OCI-LY3 (cell line): ENCODE results near the gene CST7.

Experiments
- EZH2phosphoT487 ChIP-seq: fragments of 200-600 bp; shearing (Covaris generic); IDR thresholded peaks from 2 replicates; pipeline ENCODE4 v1.6.1; 2018; ENCODE audit warnings: antibody characterized with exemption, mixed run types, low read depth
- TF ChIP-seq, protein P1 (sequence below): fragments of 200-600, 300-600 bp; sonication (generic); IDR thresholded peaks from 2 replicates; pipeline ENCODE4 v1.5.1; 2014; ENCODE audit warnings: antibody characterized with exemption, low read length, low read depth

DNA sequence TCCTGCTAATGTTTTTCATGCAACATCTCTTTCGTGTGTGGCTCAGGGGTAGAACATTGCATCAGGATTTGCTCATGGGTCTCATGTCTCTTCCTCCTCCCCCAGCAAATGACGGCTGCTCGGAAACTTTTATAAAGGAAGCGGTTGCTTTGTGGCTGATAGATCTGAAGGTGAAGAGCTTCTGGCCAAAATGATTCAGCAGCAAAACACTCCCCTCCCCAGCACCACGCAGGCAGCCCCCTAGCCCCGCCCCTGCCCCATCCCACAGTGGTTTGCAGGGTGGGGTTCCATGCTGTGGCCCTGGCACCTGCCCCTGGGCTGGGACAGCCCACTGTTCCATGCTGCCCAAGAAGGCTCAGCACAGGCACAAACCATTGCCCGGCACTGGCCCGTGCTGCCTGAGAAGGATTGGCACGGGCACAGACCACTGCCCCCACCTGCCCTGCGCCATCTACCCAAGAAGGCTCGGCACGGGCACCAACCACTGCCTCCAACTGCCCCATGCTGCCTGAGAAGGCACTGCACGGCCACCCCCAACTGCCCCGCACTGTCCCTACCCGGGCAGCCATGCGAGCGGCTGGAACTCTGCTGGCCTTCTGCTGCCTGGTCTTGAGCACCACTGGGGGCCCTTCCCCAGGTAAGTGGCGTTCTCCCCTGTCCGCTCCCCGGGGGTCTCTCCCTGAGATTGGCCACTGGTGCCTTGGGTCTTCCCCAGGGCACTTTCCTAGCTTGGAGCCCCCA lies at the start of gene CST7:
- TF ChIP-seq, protein P1, sequence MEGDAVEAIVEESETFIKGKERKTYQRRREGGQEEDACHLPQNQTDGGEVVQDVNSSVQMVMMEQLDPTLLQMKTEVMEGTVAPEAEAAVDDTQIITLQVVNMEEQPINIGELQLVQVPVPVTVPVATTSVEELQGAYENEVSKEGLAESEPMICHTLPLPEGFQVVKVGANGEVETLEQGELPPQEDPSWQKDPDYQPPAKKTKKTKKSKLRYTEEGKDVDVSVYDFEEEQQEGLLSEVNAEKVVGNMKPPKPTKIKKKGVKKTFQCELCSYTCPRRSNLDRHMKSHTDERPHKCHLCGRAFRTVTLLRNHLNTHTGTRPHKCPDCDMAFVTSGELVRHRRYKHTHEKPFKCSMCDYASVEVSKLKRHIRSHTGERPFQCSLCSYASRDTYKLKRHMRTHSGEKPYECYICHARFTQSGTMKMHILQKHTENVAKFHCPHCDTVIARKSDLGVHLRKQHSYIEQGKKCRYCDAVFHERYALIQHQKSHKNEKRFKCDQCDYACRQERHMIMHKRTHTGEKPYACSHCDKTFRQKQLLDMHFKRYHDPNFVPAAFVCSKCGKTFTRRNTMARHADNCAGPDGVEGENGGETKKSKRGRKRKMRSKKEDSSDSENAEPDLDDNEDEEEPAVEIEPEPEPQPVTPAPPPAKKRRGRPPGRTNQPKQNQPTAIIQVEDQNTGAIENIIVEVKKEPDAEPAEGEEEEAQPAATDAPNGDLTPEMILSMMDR, result no peak
- no peak for TF ChIP-seq EZH2phosphoT487
